Measurements from ENCODE around the gene CPA1. TPM values are rescaled to one million over a fixed set of nuclear protein-coding genes. Genes with fewer than 3 reads are reported as not detected.
A peak's percentile ranks its signal among the peaks of the same experiment; 100 is the strongest.

Gene CPA1
- total and polyA plus RNA-seq, 4 donors = 0.31 to 12.5 (median 0.73) TPM

DNA sequence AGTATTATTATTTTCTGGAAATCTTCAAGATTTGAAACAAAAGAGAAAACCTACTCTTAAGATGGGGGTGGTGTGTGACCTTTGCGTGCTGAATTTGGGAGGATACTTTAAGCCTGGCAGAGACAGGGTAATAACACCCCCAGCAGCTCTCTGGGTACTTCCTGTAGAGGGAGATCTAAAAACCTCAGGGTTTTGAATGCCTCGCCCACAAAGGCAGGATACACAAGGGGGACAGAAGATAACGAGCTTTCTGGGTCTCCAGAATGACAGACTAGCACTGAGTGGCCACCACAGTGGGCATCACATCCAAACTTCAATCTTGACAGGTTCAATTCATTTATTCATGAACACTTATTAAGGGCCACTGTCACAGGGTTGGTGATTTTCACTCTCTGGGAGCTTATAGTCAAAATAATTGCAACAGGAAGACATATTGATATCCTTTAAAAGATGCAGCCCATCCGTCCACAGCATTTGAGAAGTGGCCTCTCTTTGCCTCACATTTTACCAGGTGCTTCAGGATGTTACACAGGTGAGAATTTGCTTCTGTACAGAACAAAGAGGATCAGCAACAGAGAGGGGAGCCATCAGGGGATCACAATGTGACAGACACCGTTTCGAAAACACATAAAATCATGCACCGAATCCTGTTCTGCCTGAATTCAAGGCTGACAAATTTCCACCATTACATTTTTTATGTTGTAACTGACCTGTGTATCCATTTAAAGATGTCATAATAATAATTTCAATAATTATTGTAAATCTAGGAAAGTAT lies 14.3 kb downstream of the CPA1 start:
- H3K27ac ChIP-seq (ENCODE audit: low read depth in 1 of 2, low read length in 1 of 2) = no peak overlapping the region
- H3K9ac ChIP-seq (ENCODE audit: insufficient read depth in 1 of 2, low read length in 2 of 2) = peak overlapping the region in 1 of 2 donors; percentile 56
- ATAC-seq (ENCODE audit: insufficient read depth, low FRiP score) (no peak), DNase-seq (no peak)
- WGBS, 2 donors = 55 to 74% methylated on average over 7 of the region's 7 CpGs
- peaks cover 0 to 71% (median 31%) of the 10 kb centered on the region in 5 donors for H3K4me1 ChIP-seq (ENCODE audit: control insufficient read depth in 5 of 5, insufficient read depth in 5 of 5, low read length in 5 of 5)
- no peaks in the 10 kb centered on the region for H3K27me3 ChIP-seq (ENCODE audit: control insufficient read depth in 3 of 3, insufficient read depth in 3 of 3, low read length in 2 of 3)
- TF ChIP-seq, protein P1, sequence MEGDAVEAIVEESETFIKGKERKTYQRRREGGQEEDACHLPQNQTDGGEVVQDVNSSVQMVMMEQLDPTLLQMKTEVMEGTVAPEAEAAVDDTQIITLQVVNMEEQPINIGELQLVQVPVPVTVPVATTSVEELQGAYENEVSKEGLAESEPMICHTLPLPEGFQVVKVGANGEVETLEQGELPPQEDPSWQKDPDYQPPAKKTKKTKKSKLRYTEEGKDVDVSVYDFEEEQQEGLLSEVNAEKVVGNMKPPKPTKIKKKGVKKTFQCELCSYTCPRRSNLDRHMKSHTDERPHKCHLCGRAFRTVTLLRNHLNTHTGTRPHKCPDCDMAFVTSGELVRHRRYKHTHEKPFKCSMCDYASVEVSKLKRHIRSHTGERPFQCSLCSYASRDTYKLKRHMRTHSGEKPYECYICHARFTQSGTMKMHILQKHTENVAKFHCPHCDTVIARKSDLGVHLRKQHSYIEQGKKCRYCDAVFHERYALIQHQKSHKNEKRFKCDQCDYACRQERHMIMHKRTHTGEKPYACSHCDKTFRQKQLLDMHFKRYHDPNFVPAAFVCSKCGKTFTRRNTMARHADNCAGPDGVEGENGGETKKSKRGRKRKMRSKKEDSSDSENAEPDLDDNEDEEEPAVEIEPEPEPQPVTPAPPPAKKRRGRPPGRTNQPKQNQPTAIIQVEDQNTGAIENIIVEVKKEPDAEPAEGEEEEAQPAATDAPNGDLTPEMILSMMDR (IDR thresholded peaks at IDR 0.05; ENCODE audit: control extremely low read depth, extremely low read depth) = no peak
- H3K9me3 ChIP-seq (ENCODE audit: control insufficient read depth in 4 of 4, insufficient read depth in 3 of 4, low read length in 3 of 4) = no peaks in the 10 kb centered on the region
- no peak overlapping the region for H3K4me3 ChIP-seq
- peaks cover 0 to 5% (median 2%) of the 10 kb centered on the region in 4 donors for H3K36me3 ChIP-seq (ENCODE audit: control insufficient read depth in 4 of 4, insufficient read depth in 4 of 4, low read length in 4 of 4)

DNA sequence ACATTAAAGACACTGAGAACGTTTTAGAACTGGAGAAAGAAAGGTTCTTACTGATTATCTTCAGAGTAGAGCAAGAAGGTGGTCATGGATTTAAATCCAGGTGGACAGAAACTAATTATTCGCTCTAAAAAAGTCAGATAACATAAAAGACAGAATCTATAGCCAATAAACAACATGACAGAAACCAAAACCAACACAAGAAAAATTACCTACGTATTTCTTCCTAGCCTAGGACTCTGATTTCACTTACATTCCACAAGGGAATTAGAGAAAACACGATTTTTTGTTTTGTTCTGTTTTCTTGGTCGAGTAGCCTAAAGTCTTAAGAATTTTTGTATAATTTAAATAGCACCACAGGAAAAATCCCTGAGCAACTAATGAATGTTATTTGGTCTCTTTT lies 15.1 kb downstream of the CPA1 start:
- peaks cover 0 to 5% (median 3%) of the 10 kb centered on the region in 4 donors for H3K36me3 ChIP-seq (ENCODE audit: control insufficient read depth in 4 of 4, insufficient read depth in 4 of 4, low read length in 4 of 4)
- peaks cover 0 to 74% (median 31%) of the 10 kb centered on the region in 5 donors for H3K4me1 ChIP-seq (ENCODE audit: control insufficient read depth in 5 of 5, insufficient read depth in 5 of 5, low read length in 5 of 5)
- 84 to 88% methylated on average over 5 of the region's 5 CpGs for WGBS, 2 donors
- peak overlapping the region in 1 of 2 donors; percentile 56 for H3K9ac ChIP-seq (ENCODE audit: insufficient read depth in 1 of 2, low read length in 2 of 2)
- H3K27ac ChIP-seq (ENCODE audit: low read depth in 1 of 2, low read length in 1 of 2) = no peak overlapping the region
- DNase-seq = peak in 1 of 3 donors; percentile 36
- no peaks in the 10 kb centered on the region for H3K27me3 ChIP-seq (ENCODE audit: control insufficient read depth in 3 of 3, insufficient read depth in 3 of 3, low read length in 2 of 3)
- no peak for ATAC-seq (ENCODE audit: insufficient read depth, low FRiP score)
- TF ChIP-seq, protein P1 (IDR thresholded peaks at IDR 0.05; ENCODE audit: control extremely low read depth, extremely low read depth) = no peak
- H3K4me3 ChIP-seq = no peak overlapping the region
- no peaks in the 10 kb centered on the region for H3K9me3 ChIP-seq (ENCODE audit: control insufficient read depth in 4 of 4, insufficient read depth in 3 of 4, low read length in 3 of 4)

DNA sequence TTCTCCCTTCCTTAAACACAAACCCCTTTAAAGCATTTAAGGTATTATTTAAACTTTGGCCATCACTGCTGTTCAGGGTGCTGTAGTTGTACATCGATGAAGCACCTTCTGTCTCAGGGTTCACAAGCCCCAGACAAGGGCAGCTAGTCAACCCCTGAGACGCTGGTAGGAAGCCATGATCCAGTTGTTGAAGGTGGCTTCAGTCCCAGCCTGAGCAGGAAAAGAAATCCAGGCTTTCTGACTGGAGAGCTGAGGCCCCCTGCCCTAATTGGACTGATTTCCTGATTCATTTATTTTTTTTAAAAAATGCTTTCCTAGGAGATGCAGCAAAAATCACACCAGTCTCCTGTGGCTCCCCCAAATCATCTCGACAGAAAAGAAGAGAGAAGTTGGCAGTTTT lies 15.8 kb downstream of the CPA1 start:
- Histone ChIP-seq H3K27me3 (ENCODE audit: control insufficient read depth in 3 of 3, insufficient read depth in 3 of 3, low read length in 2 of 3) (no peaks in the 10 kb centered on the region), H3K4me1 (ENCODE audit: control insufficient read depth in 5 of 5, insufficient read depth in 5 of 5, low read length in 5 of 5) (peaks cover 0 to 81% (median 31%) of the 10 kb centered on the region in 5 donors), H3K27ac (ENCODE audit: low read depth in 1 of 2, low read length in 1 of 2) (no peak overlapping the region), H3K4me3 (no peak overlapping the region), H3K9me3 (ENCODE audit: control insufficient read depth in 4 of 4, insufficient read depth in 3 of 4, low read length in 3 of 4) (no peaks in the 10 kb centered on the region), H3K9ac (ENCODE audit: insufficient read depth in 1 of 2, low read length in 2 of 2) (peak overlapping the region in 1 of 2 donors; percentile 56), H3K36me3 (ENCODE audit: control insufficient read depth in 4 of 4, insufficient read depth in 4 of 4, low read length in 4 of 4) (peaks cover 0 to 8% (median 3%) of the 10 kb centered on the region in 4 donors)
- TF ChIP-seq, protein P1 (IDR thresholded peaks at IDR 0.05; ENCODE audit: control extremely low read depth, extremely low read depth) = no peak
- DNase-seq (peak in 2 of 3 donors; percentile 68 to 72), ATAC-seq (ENCODE audit: insufficient read depth, low FRiP score) (no peak)
- WGBS, 2 donors = 61 to 78% methylated on average over 3 of the region's 3 CpGs
